D721Med (cell line): Measurements from ENCODE around the gene SCFD2.

Source experiments
- DNase-seq: peaks from one replicate; pipeline ENCODE4 v3.0.0; 2011; ENCODE audit warnings: low spot score; ENCODE audit not compliant: insufficient read length
- FAIRE-seq: peaks from 2 replicates; lab custom pipeline; 2011; peaks lifted over from hg19 to GRCh38; lab: Jason Lieb, UNC
- CTCF ChIP-seq: IDR thresholded peaks from 2 replicates; pipeline ENCODE4 v1.5.1; 2012; ENCODE audit warnings: mild to moderate bottlenecking, control low read depth; ENCODE audit not compliant: insufficient read depth; ENCODE audit errors: missing control alignments

The SCFD2 gene

GRCh38 chr4:53089936-53090729, 275.7 kb downstream of the SCFD2 start:
- no peak for TF ChIP-seq CTCF
- no peak for FAIRE-seq
- no peak for DNase-seq

- FAIRE-seq (no peak), DNase-seq (no peak)
- TF ChIP-seq CTCF: no peak
These were observed 277.7 kb downstream of the SCFD2 start for GRCh38 chr4:53088152-53088551.

DNA sequence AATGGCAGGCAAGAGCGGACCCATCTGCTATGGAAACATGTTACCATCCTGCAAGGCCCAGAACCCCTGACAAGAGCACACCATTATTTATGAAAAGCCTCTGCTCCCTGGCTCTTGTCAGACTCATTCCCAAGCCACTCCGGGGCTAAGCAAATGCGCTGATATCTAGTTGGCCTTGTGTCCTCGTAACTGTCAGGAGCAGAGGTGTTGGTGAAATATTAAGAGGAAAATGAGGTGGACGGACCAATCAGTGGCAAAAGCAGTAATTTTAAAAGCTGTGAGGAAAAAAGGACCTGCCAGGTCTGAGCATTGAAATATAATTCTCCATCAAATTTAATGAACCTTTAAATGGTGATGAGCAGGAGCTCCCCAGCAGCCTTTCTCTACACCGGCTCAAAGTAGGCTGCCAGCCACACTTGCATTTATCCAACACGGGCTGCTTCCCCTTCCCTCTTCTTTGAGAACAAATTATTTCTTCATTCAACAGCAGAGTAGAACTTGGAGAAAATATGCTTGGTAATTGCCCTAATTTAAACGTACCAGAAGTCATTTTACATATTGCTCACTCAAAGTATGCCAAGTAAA, 289.4 kb downstream of the SCFD2 start:
- DNase-seq: no peak
- no peak for FAIRE-seq
- TF ChIP-seq CTCF: no peak

- no peak for TF ChIP-seq CTCF
- DNase-seq: no peak
- FAIRE-seq: no peak
These were observed 290.6 kb downstream of the SCFD2 start for GRCh38 chr4:53075162-53075785.

DNA sequence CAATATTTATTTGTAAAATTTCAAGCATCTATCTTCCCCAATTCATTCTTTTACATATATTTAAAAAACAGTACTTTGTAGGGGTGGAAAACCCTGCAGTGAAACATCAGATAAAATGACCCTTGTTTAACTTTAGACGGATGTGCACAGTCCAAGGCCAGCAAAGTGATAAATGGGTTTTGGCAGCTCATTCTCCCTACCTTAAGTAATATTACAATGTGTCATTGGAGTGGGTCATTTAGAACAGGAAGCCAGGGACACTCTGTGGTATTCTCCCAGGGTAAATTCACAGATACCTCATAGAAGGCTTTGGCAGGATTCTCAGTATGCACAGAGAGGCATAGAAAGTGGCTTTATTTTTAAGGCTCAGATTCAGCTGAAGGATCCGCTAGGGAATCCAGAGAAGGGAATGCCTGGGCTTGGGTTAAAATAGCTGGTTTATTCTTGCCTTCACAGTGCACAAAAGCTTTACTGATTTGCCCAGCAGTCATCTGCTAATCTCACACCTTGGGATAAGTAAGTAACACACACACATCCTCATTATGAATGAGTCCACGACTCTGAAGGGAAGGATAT, 297.0 kb downstream of the SCFD2 start:
- FAIRE-seq: no peak
- no peak for DNase-seq
- no peak for TF ChIP-seq CTCF

GRCh38 chr4:53067125-53067802, 298.6 kb downstream of the SCFD2 start:
- TF ChIP-seq CTCF: no peak
- FAIRE-seq (no peak), DNase-seq (no peak)
